Stimulated activated CD8-positive, alpha-beta memory T cell treated with anti-CD3 and anti-CD28 coated beads, Interleukin-2, amount 100 ng/mL, for 1 hour (primary cell): ENCODE data around the gene UNC93A.
"Not testable (repeated sequence)": the region's sequence is repeated elsewhere in the genome, so short reads cannot be mapped to it uniquely, and the experiment has no call there.

Experiments used
- DNase-seq, 2 donors: peaks; one replicate each; pipeline ENCODE4 v3.0.0-alpha.2; 2020; ENCODE audit warnings: low read depth in 2 of 2

The UNC93A gene

DNA sequence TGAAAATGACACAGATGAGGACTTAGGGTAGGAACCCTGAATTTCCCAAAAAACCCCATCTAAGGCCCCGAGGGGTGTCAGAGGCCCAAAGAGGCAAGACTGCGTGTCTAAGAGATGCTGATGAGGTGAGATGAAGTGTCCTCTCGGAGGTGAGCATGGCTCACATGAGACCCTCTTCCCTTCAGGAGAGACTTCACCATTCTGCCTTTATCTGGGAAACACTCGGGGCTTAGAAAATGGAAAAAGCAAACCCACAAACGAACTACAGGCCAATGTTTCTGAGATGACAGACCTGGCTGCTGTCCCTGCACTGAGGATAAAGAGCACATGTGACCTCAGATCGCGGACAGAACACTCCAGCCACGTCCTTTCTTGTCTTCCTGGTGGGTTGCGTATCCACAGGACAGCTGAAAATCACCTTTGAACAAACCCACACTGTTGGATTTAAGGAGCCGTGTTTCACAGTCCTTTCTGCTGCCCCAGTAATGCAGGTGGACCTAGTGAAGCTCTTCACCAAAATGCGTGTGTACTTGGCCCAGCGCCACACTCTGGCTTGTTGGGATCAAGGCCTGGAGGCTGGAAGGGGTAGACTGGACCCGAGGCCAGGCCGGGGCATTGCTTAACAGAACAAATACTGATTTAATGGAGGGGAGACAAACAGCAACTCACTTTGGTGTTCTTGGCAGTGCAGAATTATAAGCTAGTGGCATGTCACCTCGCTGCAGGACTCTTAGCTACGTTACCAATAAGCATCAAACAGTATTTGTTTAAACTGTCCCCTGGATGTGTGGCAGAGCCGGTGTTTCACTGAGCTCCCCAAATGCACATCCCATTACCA lies 18.5 kb downstream of the UNC93A start:
- DNase-seq = not testable (repeated sequence)

DNA sequence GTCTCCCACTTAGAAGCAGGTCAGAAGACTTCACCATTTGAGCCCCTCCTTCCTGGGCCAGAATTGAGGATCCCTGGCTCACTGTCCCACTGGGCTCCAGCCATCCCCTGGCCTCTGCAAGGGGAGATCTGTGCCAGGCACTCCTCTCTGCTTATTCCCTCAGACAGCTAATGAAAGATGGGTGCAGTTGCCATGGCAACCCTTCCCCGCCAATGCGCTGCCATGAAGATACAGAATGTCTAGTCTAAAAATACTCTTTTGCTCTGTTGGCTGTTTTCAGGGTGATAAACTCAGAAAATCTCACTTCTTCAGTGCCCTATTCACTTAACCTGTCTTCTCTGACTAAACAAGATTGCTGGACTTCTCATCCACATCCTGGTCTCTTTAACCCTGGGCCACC lies 20.2 kb downstream of the UNC93A start:
- DNase-seq = no peak

DNA sequence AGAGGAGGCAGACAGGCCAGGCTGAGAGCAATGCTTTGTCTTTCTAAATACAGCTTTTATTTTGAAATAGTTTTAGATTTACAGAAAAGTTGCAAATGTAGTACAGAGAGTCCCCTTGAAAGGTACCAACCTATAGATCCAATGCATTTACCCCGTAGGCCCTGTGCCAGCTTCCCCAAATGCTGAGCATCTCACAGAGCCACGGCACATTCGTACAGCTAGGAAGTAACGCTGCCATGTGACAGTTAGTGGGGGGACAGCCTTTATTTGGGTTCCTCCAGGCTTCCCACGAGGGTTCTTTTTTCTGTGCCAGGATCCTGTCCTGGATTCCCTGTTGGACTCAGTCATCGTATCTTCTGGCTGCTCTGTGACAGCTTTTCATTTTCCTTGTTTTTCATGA lies 20.6 kb downstream of the UNC93A start:
- DNase-seq = not testable (repeated sequence)

DNA sequence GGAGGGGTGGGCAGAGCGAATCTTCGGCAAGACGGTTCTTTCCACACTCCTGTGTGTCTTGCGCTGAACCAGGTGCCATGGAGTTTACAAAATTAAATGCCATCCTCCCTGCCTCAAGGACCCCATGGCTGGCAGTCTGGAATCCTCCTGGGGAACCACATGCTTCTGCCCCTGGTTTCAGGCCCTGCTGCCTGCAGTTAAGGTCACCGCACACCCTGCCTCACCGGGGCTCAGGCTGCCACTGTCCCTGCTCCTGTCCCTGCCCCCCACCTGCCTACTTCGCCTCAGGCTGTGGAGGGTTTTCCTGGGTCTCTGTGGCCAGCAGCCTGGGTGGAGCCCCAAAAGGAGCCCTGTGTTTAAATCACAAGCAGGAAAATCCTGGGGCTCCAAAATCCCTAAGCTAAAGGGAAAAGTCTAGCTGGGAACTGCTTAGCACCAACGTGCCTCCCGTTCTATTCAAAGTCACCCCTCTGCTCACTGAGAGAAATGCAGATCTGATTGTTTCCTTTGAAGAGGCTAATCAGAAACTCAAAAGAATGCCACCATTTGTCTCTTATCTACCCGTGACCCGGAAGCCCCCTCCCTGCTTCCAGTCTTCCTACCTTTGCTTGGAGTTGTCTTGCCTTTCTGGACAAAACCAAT lies 23.2 kb downstream of the UNC93A start:
- DNase-seq = no peak

DNA sequence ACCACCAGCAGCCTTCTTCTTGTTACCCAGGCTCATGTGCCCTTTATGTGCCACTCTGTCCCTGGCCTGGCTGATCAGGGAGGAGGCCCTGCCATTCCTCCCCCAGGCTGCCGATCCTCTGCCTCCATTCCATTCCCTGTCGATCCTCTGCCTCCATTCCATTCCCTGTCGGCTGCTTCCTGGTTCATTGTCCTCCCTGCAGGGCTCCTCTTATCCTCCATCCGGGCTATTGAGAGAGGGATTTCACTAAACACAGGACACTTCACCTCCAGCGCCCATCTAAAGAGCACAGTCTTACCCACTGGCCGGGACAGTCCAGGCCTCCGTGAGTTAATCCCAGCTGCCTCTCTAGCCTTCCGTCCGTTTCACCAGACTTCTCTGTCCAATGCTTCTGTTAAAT lies 26.1 kb downstream of the UNC93A start:
- no peak for DNase-seq

DNA sequence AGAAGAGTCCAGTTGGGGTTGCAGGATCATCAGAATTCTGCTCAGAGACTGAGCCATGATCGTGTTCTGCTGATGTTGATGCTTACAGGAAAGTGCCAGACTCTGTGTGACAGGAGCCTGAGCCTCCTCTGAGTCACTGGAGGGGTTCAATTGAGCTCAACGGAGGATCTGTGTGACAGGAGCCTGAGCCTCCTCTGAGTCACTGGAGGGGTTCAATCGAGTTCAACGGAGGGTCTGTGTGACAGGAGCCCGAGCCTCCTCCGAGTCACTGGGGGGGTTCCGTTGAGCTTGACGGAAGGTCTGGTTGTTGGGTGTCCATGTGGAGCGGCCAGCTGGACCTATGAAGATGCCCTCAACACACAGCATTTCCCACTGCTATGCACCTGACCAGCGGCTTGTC lies 27.2 kb downstream of the UNC93A start:
- DNase-seq = not testable (repeated sequence)

DNA sequence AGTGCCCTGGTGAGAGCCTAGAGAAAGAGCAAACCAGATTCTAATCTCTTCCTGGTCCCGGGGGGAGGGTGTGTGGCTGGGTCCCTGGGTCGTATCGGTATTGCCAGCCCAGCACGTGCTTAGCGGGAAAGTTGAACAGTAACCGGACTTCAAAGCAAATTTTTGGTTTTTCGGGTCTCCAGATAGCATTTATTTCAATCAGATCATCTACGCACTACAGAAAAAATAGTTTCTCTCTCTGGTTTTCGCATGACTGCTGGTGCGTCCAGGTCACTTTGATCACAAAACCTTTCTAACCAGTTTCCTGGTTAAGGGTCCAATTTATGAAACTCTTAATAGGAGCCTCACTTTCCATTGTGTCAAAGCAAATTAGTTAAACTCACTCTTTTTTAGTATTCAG lies 27.7 kb downstream of the UNC93A start:
- DNase-seq = not testable (repeated sequence)

DNA sequence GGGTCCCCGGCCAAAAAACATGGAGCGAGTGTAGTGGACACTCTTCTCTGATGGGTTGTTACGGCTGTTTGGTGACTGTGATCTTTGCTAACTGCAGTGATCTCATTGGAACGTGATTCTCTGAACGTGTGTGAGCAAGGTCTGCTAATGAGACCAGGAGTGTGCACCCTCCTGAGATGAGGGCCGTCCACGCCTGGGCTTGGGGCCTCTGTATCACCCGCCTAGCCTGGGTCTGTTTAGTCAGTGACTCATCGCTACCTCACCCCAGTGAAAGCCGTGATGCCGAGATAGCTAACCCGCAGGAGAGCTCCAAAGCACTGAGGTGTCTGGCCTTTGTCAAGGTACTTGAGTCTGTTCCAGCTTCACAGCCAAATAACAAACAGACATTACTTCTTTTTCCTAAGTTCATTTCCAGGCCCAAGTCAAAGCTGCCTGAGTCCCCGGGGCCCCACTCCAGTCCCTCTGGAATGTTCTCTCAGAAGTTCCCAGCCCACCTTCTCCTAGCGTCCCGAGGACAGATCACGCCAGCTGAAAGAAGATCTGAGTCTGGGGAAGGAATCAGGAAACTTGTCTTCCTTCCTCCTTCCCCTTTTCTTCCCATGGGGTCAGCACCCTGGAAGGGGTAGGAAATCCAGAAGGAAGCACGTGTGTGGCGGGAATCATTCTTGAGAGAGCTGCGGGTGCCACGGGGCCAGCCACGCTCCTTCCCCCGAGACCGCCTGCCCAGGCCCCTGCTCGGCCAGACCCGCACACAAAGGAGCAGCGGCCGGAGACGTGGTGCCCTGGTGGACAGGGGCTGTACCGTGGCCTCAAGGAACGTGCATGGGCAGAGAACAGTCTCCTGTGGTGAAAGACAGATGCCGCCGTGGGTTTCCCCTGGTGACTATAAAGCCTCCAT lies 29.0 kb downstream of the UNC93A start:
- DNase-seq = not testable (repeated sequence)

DNA sequence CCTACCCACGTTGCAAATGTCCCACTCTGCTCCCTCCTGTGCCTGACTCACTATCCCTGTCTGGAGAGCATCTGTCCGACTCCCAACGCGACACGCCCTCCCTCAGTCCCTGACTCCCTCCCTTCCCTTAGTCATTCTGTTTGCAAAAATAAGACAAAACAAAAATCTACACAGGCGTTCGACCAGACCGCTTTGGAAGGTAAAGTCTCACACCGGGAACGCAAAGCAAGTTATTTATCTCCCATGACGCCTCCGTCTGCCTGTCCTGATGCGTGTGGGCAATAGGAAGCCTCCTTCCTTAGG lies 29.6 kb downstream of the UNC93A start:
- DNase-seq = not testable (repeated sequence)

DNA sequence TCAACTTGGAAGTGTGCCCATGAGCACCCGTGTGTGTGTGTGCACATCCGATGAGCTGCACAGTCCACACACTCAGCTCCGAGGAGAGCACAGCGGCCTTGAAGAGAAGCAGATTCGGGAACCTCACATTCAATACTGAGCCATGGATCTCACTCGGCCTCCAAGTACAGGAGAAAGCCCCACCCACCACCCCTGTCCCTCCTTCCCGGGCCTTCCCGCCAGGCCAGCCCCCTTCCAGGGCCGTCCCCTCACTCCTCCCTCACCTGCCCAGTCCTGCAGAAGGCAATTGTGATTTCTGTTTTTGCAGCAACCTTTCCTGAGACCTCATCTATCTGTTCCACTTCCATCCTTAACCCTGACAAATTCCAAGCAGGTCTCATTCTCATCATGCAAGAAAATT lies 30.1 kb downstream of the UNC93A start:
- not testable (repeated sequence) for DNase-seq

DNA sequence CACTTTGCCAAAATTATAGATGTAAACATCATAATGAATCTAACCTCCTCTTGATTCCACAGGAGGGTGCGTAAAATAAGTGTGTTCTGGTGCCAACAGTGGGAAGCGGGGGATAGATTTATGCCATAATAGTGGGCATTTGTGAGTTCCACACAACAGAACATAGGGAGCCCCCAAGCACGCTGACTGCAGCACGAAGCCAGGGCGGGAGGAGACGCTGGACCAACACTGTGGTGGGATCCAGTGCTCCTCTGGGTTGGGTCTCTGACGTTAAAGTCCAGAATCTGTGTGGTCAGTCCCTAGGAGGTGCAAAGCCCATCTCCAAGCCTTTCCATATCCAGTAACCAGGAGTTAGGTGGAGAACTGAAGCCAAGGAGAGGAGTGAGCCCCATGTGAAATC lies 32.0 kb downstream of the UNC93A start:
- no peak for DNase-seq

DNA sequence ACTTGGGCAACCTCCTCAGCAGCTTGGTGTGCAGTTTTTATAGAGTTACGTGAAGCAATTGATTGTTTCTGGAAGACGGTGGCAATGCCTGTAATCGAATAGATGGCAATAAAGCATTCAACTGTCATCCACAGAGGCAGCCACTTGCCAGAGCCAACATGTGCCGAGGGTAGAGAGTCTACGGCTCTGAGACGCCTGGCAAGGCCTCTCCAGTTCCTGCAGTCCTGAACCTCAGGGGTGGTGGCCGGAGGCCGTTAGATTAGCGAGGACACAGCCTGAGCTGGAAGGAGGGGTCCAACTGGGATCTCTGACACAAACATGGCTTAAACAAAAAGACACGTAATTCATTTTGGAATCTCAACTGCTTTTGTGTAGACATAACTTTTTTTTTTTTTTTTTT lies 33.0 kb downstream of the UNC93A start:
- no peak for DNase-seq

DNA sequence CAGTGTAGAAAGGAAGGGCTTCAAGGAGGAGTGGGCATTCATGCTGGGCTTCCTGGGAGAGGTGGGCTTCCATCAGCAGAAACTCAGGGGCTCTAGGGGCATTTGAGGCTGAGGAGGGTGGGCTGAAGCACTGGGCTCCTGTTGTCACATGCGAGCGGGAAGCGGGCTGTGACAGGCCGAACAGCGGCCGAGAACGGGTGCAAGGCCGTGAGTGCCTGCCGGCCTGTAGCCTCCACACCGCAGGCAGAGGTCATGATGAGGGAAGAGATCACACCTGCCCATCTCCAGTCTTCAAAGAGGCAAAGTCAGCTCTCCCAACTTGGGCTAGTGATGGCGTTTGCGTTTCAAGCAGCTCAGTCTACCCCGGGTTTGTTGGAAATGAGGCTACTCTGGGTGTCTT lies 34.7 kb downstream of the UNC93A start:
- no peak for DNase-seq

DNA sequence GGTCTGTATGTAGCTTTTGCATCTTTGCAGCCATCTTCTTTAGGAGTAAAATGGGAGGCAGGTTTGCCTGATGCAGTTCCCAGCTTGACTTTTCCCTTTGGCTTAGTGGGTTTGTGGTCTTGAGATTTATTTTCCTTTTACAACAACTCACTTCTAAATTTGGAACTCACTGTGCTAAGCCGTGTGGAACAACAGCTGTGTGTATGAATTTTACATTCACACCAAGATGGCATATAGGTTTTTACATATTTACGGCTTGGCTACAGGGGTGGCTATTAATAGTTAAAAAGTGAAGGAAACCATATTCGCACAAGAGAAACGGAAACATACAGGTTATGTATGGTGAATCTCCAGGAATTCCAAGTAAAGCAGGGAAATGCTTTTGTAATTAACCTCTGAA lies 36.3 kb downstream of the UNC93A start:
- no peak for DNase-seq

DNA sequence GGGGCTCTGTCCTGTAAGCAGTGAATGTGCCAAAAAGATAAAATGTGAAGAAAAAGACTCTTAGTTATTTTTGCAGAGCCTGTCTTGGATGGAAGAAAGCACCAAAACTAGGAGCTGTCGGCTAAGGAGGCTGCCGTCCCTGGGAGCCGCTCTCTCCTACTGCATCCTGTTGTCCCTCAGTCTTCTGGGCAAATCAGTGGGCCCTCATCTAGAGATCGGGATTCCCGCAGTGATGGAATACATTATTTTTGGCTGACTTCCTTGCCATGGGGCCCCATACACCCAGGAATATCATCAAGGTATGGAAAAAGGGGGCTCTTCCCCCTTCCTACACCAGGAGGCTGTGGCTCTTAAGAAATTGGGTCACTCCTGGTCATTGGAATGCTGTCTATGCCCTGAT lies 37.0 kb downstream of the UNC93A start:
- no peak for DNase-seq

DNA sequence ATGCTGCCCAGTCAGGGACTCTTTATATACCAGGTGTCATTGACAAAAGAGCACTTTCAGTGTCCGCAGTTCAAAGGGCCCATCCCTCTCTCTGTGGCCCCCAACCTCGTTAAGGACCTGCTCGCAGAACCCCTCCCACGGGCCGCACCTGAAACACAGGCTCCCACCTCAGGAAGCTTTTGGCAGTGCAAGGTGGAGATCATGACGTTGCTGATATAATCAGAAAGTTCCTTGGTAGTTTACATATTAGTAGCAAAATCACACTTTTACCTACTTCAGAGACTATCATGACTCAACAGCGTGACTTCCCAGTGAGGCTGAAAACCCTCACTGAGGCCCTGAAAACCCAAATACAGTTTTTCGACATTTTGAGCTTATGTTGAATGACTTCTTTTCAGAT lies 37.9 kb downstream of the UNC93A start:
- no peak for DNase-seq

DNA sequence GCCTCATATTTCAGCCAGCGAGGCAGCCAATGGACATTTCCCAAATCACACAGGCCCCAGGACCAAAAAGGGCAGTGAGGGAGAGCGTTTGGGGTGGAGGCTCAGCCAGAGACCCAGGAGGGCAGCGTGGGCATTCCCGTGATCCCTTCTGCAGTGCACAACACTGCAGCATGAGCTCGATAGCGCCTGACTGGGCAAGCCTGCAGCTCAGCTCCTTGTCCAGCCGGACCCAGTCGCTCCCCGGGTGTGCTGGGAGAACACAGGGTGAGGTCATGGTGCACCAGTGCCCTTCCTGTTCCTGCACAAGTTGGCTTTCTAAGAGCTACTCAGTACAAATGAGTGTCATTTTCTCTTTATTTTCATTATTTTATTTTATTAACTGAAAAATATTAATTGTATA lies 39.6 kb downstream of the UNC93A start:
- DNase-seq = no peak

DNA sequence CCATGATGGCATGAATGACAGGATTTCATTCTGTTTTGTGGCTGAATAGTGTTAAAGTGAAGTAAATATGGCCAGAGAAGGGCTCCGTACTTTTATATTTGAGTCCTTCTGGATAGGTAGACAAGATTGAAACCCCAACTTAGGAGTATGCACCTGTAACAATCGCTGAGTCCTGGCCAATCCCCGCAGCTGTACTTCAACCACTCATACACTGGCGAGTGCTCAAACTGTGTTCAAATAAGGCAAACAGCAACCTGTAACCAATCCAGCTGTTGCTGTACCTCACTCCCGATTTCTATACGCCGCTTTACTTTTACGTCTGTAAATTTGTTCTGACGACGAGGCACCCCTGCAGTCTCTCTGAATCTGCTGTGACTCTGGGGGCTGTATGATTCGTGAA lies 40.5 kb downstream of the UNC93A start:
- DNase-seq = no peak

DNA sequence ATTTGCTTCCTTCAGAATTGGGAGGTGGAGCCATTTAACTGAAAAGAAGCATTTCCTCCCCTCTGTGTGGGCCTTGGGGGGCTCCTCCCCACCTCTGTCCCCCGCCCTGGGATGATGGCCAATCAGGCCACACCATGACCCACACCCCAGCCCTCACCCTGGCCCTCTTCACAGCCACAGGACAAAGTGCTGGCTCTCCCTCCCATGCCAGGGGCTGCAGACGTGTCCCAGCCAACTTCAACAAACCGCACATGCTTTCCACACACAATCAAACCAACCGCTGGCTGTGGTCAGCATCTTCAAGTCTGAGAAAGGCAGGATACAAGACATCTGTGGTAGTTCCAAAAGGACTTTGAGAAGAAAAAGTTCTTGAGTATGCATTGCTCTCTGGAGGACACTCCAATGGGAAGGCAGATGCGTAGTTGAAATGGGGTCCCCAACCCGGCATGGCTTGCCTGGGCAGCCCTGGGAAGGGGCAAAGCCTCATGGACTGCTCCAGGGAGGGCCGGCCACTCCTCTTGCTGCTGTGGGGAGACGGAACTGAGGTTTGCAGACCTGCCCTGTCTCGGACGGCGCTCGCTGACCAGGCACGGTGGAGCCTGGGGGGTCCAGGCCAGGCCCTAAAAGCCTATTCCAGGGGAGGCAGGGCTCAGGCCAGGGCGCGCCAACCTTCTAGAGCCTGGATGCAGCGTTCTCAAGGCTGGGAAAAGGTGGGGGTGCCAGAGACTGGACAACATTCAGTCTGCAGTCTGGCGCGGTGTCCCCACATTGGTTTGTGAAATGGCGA lies 45.9 kb downstream of the UNC93A start:
- no peak for DNase-seq

DNA sequence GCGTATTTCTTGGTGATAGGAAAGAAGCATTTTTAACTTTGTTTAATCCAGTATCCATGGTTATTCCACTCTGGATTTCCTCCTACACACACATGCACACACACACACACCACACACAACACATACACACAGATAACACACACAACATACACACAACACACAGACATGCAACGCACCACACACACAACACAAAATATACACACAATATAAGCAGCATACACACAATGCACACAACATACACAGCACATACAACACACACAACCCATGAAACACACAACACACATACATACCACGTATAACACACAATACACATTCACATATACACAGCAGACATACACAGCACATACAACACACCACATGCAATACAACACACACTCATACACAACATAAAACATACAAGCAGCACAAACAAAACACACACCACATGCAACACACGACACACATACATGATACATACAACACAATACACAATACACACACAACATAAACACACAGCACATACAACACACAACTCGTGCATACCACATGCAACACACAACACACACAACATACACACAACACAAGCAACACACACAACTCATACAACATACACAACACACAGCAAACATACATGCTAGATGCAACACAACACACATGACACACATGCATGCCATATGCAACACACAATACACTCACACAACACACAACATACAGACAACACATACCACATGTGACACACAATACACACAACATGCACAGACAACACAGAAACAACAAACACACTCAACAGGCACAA lies 46.7 kb downstream of the UNC93A start:
- no peak for DNase-seq

DNA sequence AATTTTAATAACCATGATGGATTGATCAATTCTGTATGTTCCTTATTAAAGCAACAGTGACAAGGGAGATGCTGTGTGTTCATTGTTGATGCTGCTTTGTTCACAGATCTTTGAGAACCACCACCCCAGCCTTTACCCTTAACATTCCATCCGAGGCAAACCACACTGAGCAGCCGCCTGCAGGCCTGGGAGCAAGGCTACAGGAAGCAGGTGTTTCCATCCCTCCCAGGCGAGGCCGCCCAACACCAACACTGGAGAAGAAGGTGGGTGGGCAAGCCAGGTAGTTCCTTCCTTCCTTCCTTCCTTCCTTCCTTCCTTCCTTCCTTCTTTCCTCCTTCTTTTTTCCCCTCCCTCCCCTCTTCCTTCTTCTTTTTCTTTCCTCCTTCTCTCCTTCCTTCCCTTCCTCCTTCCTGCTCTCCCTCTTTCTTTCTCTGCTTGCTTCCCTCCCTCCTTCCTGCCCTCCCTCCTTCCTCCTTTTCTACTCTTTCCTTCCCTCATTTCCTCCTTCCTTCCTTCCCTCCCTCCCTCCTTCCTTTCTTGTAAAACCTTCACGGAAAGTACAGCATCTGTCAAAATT lies 47.5 kb downstream of the UNC93A start:
- DNase-seq = no peak
